HG03280 (cell line): ENCODE data around the gene ITPRIPL2.
A peak's percentile ranks its signal among the peaks of the same experiment; 100 is the strongest.

Source experiments
- ATAC-seq: cut with Tn5 transposase; IDR thresholded peaks from one replicate; pipeline ENCODE4 v1.9.1; 2021; ENCODE audit warnings: mild to moderate bottlenecking, moderate library complexity; ENCODE audit not compliant: unreplicated experiment

ITPRIPL2 gene

DNA sequence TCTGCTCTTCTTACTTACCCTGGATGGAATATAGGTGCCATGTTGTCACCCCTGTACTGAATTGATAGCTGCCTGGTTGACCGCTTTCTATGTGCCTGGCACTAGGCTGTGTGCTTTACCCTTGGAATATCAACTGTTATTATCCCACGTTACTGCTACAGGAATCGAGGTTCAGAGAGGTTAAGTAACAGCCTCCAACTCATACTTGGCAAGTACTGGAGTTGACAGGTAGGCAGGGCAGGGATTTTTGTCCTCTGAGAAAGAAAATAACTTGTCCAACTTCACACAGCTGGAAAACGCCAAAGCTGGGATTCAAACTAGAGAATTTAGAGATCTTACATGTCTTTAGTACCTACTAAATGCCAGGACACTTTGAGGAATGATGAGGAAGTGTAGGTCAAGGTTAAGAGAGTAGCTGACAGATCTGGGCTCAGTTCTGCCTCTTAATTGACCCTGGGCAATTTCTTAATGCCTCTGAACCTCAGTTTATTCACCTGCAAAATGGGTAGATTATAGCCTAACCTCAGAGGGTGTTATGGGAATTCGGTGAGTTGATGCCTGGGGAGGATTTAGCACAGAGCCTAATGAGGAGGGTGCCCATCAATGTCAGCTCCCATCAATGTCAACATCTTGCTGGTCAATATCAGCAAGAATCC, 25.8 kb downstream of the ITPRIPL2 start:
- no peak for ATAC-seq

DNA sequence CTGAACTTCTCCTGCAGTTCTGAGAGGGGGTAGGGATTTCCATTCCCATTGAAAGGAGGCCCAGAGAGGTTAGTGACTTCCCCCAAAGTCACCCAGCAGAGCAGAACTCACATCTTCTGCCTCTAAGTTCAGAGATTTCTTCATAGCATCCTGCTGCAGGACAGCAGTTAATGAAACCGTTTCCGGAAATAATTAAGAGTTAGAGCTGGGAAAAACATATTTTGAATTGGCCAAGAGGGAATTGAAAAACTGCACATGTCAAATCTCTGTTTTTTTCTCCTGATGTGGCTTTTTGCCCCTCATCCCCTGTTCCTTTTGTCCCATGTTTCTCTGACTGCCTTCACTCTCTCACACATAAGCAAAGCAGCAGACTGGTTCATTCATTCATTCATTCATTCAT, 26.6 kb downstream of the ITPRIPL2 start:
- no peak for ATAC-seq

DNA sequence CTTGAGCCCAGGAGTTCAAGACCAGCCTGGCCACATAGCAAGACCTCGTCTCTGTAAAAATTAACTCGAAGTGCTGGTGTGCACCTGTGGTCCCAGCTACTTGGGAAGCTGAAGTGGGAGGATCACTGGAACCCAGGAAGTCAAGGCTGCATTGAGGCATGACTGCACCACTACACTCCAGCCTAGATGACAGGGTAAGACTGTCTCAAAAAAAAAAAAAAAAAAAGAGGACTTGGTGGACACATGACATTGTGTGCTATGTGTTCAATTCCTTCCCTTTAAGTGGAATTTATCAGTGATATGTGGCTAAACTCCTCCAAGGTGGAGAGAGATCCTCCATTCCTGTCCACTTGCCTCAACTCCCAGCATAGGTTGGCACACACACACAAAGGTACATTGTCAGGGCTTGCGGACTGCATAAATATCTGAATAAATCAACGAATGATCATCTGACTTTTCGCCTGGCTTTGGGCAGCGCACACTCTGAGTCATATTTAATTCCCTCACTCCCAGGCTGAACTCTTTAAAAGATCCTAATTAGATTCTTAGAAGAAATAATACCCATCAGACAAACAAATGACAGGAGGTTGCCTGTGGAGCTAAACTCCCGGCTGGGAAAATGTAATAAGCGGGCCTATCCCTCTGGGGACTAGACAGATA, 29.3 kb downstream of the ITPRIPL2 start:
- no peak for ATAC-seq

DNA sequence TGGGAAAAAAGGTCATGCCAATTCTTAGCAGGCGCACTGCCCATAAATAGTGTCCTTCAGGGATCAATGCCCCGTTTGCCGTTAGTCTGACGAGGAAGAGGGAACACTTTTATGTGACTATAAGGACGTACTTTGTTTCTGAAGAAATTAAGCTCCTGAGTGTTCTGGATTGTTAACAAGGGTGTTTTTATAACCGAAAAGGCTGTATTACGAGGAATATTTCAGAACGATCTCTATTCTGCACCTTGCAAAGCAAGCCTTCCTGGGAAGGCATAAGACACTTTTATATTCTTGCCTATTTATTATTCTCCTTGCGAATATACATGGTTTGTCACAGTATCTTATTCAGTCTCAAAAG, 29.8 kb downstream of the ITPRIPL2 start:
- no peak for ATAC-seq

DNA sequence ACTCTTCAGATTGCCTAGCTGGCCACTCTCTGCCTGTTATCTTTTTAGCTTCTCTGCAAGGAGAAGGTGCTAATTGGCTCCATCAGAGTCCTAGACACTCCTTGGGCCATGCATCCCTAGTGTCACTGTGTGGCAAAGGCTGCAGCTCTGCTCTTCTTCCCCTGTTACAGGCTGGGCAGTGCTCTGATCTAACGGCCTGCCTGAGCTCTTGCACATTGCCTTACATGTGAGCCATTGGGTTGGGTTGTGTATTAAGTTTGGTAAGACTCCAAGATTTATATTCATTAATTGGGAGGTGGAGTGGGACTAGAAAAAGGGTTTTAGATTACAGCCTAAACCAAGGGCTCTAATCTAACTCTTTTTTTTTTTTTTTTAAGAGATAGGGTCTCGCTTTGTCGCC, 31.2 kb downstream of the ITPRIPL2 start:
- ATAC-seq = no peak

DNA sequence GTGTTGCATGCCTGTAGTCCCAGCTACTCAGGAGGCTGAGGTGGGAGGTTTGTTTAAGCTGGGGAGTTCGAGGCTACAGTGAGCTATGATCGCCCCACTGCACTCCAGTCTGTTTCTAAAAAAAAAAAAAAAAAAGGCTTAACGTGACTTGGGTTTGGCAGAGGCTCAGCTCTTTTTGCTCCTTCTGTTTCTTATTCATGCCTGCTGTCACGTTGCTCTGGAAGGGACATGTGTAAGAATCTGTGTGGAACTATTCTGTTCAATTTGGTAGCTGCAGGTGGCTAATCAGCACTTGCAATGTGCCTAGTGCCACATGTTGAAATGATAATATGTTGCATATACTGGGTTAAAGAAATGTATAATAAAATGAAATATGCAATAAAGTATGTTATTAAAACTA, 33.4 kb downstream of the ITPRIPL2 start:
- no peak for ATAC-seq

DNA sequence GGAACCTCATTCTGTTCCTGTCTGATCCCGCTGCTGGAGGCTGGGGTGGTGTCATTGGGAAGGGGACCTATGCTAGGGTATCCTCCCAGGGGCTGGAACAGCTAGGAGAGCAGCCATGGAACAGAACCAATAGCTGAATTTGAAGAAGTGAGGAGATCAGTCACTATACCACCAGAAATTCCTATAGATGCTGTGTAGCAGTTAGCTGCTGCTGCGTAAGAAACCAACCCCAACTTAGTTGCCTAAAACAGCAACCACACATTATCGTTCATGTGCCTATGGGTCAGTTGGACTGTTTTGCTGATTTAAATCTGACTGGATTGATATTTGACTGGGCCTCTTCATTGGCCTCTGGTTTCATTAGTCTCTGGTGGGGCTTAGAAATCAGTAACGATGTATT, 33.9 kb downstream of the ITPRIPL2 start:
- no peak for ATAC-seq

DNA sequence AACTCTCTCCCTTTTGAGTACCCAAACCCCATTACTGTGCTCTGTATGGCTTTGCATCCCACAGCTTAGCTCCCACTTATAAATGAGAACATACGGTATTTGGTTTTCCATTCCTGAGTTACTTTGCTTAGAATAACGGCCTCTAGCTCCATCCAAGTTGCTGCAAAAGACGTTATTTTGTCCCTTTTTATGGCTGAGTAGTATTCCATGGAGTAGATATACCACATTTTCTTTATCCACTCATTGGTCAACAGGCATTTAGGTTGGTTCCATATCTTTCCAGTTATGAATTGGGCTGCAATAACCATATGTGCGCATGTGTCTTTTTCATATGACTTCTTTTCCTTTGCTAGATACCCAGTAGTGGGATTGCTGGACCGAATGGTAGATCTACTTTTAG, 34.4 kb downstream of the ITPRIPL2 start:
- no peak for ATAC-seq

DNA sequence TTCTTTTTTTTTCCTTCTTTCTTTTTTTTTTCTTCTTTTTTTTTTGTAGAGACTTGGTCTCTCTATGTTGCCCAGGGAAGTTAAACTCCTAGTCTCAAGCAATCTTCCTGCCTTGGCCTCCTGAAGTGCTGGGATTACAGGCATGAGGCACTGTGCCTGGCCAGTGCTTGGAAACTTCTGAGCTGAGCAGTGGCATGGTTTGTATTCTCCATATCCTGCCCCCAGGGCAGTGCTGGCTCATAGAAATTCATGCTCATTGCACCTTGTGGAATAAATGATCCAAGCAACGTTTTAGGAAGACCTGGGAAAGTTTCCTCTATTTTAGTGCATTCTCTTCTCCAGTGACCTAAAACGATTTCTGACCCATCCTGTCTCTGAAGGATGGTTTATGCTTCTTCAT, 37.5 kb downstream of the ITPRIPL2 start:
- no peak for ATAC-seq

DNA sequence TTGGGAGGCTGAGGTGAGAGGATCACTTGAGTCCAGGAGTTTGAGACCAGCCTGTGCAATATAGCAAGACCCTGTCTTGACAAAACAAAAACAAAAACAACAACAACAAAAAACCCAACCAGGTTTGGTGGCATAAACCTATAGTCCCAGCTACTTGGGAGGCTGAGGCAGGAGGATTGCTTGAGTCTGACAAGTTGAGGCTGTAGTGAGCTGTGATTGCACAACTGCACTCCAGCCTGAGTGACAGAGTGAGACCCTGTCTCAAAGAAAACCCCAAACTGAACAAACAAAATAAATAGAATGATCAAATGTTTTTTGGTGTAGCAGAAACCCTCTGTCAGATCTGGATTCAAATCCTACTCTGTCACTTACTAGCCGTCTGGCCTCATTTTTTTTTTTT, 38.3 kb downstream of the ITPRIPL2 start:
- no peak for ATAC-seq

DNA sequence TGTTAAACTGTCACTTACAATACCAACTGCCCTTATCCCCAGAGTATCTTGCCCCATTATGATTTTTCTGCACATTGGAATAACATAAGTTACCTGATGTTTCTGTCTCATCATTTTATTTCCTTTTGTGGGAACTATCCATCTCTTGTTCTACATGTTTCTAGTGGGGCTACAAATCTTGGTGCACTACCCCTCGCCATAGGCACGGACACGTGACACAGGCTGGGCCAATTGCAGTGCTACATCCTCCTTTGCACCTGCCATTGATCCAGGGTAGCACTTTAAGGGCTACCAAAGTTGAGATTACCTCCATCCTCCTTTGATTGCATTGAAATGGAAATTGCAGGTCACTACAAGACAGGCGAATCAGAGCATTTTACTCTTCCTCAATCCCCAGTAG, 40.1 kb downstream of the ITPRIPL2 start:
- no peak for ATAC-seq

DNA sequence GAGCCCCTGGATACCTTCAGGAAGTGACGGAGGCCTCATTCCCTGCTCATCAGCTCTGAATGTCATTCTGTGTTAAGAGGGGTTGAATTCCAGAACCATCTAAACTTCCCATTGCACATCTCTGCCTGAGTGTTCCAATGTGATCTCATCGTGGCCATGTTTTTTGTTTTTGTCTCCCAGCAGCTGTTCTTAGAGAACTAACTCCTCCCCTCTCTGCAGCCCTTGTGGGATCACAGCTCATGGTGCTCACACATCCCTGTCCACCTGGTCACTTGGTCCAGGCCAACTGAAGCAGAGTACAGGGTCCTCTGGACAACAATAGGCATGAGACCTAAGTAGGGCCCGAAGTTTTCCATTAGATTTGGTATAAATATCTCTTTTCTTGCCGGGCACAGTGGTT, 48.3 kb downstream of the ITPRIPL2 start:
- no peak for ATAC-seq

DNA sequence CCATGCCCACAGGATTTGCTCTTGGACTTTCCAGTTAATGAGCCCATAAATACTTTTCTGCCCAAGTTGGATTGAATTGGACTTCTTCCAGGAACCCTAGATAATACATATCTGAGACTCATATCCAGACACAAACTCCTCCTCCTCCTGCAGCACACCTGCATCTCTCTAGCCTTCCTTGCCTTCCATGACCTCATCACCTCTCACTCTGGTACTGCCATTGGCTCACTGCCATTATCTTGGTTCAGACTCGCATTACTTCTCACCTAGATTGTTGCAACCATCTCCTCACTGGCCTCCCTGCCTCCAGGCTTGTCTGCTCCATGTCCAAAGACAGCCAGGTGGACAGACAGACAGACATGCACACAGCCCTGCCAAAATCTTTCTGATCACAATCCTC, 49.5 kb downstream of the ITPRIPL2 start:
- ATAC-seq = no peak

DNA sequence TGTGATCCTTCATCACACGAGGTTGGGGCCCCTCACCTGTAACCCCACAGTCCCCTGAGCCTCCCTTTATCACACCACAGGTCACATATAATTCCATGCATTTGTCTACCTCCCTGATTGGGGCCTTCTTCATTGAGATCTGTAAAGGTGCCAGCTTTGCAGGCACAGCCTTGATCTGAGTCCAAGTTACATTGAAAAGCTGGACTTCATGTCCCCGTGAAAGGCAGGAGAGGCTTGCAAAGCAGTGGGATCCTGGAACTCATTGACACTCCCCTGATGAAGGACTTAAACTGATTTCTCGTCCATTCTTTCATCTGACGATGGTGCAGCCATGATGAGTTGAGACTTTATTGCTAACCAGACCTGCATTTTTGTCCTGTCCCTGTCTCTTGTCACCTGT, 50.5 kb downstream of the ITPRIPL2 start:
- ATAC-seq = no peak

DNA sequence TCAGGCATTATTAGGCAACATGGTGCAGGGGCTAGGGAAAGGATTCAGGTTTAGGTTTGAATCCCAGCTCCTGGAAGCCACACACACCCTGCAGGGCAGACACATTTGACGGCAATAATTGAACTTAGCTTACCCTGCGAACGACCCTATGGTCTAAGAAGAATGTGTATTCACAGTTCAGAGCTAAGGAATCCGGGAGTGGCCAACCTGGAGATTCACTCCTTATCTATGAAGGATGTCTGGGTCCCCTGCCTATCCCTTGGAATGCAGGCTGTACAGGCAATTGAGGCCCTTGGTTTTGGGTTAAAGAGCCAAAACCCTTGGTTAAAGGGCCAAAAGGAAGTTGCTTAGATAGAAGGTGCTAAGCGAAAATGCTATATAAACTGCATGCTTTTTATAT, 51.3 kb downstream of the ITPRIPL2 start:
- no peak for ATAC-seq

DNA sequence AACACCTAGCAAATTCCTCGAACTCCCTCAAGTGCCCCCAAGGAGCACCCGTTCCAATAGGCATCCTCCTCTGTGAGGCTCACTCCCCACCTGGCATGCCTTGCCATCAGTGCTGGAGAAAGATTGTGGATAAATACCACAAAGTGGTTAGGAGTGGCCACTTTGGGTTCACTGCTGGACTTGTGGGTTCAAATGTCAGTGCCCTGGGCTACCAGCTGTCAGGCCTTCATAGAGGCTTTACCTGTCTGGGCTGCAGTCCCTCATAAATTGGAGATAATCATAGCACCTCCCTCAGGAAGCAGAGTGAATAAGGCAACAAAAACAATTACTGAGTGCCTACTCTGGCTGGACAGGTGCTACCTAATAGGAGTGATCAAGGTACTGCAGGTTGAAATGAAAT, 52.7 kb downstream of the ITPRIPL2 start:
- ATAC-seq = no peak

DNA sequence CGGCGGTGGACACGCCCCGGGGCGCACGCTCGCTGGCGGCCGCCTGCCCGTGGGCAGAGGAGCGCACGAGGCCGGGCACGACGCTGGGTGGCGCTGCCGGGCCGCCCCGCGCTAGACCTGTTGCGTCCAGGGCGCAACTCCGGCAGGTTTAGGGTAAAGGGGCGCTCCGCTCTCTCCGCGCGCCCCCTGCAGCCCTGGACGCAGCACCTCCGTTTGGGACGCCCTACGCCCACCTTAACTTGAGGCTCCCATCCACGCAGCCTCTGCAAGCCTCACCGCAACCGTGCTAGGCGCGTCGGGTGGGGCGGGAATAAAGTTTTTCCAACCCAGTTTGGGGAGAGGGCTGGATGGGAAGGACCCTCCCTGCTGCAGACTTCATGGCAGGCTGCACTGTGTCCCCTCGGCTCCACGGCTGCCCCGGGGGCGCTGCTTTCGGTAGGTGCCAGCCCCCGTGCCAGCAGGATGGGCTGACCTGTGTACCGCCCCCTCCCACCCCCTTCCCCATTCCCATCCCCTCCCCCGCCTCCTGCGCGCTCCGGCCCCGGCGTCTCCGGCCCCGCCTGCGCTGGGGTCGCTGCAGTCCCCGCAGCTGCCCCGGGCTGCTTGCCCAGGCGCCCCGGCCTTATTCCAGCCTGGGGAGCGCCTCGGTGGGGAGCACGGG, 54.1 kb downstream of the ITPRIPL2 start, which contains the start of gene SYT17:
Gene SYT17 (plus strand): TSS at position 531 of the 661 bp plus-strand sequence. CDS start 407 bp downstream, outside the sequence.
- ATAC-seq = peak; percentile 71

DNA sequence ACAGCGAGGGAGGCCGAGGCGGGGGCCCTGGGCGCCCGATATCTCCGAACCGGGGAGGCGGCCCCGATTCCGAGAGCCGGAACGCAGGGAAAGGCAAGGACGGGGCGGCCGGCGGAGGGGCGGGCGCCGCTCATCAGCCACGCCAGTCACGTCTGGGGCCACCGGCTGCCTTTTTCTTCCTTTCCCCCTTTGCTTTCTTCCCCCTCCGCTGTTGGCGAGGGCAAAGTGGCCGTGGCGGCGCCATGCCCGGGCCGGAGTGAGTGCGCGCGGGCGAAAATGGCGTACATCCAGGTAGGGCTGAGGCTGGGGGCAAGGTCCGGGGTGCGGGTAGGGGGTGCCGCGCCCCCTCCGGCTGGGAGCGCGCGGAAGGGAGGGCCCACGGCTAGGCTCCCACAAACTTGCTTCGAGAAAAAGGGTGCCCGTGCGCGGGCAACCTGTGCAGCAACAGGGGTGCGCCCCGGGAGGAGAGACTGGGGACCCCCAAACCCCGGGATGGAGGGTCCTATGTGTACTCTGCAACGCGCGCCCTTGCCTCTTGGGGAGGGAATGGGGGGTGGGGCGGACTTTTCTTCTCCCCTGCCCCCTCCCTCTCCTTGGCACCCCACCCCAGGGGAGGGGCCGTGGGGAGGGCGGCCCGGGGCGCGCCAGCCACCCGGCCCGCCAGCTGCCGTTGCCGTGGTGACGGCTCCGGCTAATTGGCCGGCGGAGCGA, 54.8 kb downstream of the ITPRIPL2 start:
- no peak for ATAC-seq

DNA sequence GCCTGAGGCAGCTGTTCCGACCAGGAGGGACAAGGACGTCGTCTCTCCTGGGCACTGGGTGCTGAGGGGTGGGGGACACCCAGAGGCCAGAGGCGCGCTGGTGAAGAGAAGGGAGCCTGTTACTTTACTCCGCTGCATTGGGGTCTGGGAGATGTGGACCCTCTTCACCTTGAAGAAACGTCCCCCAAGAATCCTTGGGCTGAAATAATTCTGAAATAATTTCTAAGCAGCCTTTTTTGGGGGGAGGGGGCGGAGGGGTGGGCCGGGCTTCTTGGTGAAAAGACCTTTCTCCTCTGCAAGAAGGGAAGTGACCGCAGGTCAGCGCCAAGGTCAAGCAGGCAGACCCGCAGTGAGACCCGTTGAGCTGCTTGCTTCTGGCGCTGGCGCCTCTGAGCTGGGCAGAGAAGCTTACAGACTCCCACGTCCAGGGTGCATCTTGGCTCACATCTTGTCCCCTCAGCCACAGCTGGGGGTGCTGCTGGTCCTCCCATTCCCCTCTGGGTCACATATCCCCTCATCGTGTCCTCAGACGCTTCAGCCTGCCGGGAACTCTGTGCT, 55.4 kb downstream of the ITPRIPL2 start:
- no peak for ATAC-seq

DNA sequence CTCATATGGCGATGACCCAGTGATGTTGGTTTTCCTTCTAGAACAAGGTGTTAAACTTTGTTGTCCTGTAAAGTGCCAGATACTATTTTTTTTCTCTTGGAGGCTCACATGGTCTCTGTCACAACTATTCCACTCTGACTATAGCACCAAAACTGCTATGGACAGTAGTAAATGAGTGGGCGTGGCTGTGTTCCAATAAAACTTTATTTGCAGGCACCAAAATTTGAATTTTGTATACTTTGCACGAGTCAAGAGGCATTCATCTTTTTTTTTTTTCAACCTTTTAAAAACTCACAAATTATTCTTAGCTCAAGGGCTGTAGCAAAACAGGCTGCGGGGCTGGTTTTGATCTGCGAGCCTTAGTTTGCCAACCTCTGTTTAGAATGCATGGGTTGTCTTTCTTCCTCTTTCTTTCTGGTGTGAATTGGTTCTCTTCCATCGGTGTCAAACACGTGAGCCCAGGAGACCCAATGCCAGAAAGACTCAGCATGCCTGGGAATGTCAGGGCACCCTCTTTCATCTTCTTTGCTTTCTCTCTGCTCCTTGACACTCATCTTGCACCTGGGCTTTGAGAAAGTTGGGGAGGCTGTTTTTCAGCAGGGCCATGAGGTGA, 56.4 kb downstream of the ITPRIPL2 start:
- no peak for ATAC-seq
